Fibroblast of lung (primary cell): Measurements from ENCODE around the gene MAP3K1. TPM values are rescaled to one million over a fixed set of nuclear protein-coding genes. Genes with fewer than 3 reads are reported as not detected.
A peak's percentile ranks its signal among the peaks of the same experiment; 100 is the strongest.

Source experiments
- DNase-seq, 2 donors: peaks; one replicate each; pipeline versions ENCODE4 v3.0.0 to v3.0.0-alpha.2; 2010; ENCODE audit warnings: low read depth in 2 of 2
- H2AFZ ChIP-seq: 2 replicates; pipeline ENCODE4 v1.5.1; 2012; ENCODE audit warnings: low read length, control low read depth, inconsistent platforms
- H3K27ac ChIP-seq: 2 replicates; pipeline ENCODE4 v1.5.1; 2011; ENCODE audit warnings: low read length, control low read depth; ENCODE audit not compliant: insufficient read depth
- H3K27me3 ChIP-seq: 2 replicates; pipeline ENCODE4 v1.5.1; 2011; ENCODE audit warnings: mild to moderate bottlenecking, low read length; ENCODE audit not compliant: control insufficient read depth, insufficient read depth
- H3K36me3 ChIP-seq: 2 replicates; pipeline ENCODE4 v1.5.1; 2011; ENCODE audit warnings: low read length; ENCODE audit not compliant: control insufficient read depth, insufficient read depth
- H3K4me1 ChIP-seq: 2 replicates; pipeline ENCODE4 v1.5.1; 2011; ENCODE audit warnings: low read length; ENCODE audit not compliant: control insufficient read depth, insufficient read depth; ENCODE audit errors: extremely low read depth
- H3K4me2 ChIP-seq: 2 replicates; pipeline ENCODE4 v1.5.1; 2011; ENCODE audit warnings: low read length, control low read depth; ENCODE audit not compliant: insufficient read depth; ENCODE audit errors: extremely low read depth
- H3K4me3 ChIP-seq, 4 experiments: fragments of 200-600 bp in 1 of 4; sonication (generic) in 1 of 4; replicated peaks in 1 of 4; 2 replicates each; pipeline ENCODE4 v1.5.1; 2011 to 2016; ENCODE audit warnings: low read length in 4 of 4, low read depth in 3 of 4, mild to moderate bottlenecking in 3 of 4, control low read depth in 2 of 4, inconsistent platforms in 1 of 4, mixed read lengths in 1 of 4; ENCODE audit not compliant: insufficient read depth in 1 of 4; ENCODE audit errors: control extremely low read depth in 1 of 4
- H3K79me2 ChIP-seq: 2 replicates; pipeline ENCODE4 v1.5.1; 2012; ENCODE audit warnings: mild to moderate bottlenecking, low read length, inconsistent platforms; ENCODE audit not compliant: control insufficient read depth, insufficient read depth
- H3K9ac ChIP-seq: 2 replicates; pipeline ENCODE4 v1.5.1; 2011; ENCODE audit warnings: mild to moderate bottlenecking, low read length, control low read depth; ENCODE audit not compliant: insufficient read depth
- H3K9me3 ChIP-seq: 2 replicates; pipeline ENCODE4 v1.5.1; 2012; ENCODE audit warnings: low read depth, low read length; ENCODE audit not compliant: control insufficient read depth, insufficient read depth
- H4K20me1 ChIP-seq: 2 replicates; pipeline ENCODE4 v1.5.1; 2011; ENCODE audit warnings: low read length; ENCODE audit not compliant: control insufficient read depth, insufficient read depth; ENCODE audit errors: extremely low read depth
- CTCF ChIP-seq, 2 donors: IDR thresholded peaks in 1 of 2; conservative IDR thresholded peaks in 1 of 2; 1 replicate in 1 of 2; 2 replicates in 1 of 2; pipeline ENCODE4 v1.5.1; 2011 to 2012; ENCODE audit warnings: low read length in 2 of 2, control low read depth in 1 of 2, inconsistent platforms in 1 of 2, low read depth in 1 of 2, mild to moderate bottlenecking in 1 of 2
- EZH2 ChIP-seq: IDR thresholded peaks from 2 replicates; pipeline ENCODE4 v1.5.1; 2012; ENCODE audit warnings: low read length, control low read depth, mild to moderate bottlenecking; ENCODE audit errors: missing control alignments
- polyA plus RNA-seq, 2 donors: library from polyadenylated mRNA; depleted of rRNA in 1 of 2; stranded (reverse) in 1 of 2; unstranded in 1 of 2; fragments of >200 nt; gene quantifications; 2 replicates each; pipeline ENCODE4 v1.2.1, GENCODE V29; 2011 to 2012; ENCODE audit warnings: missing spikeins in 1 of 2
- total RNA-seq: library from RNA; depleted of rRNA; stranded (reverse); fragments of >200 nt; gene quantifications from 2 replicates; pipeline ENCODE4 v1.2.1, GENCODE V29; 2014

The MAP3K1 gene
- total and polyA plus RNA-seq, 2 donors (not counting 1 experiment from before 2014, with no cell fraction given) = 5.3 to 6.8 TPM

GRCh38 chr5:56854920-56855319, 39.6 kb downstream of the MAP3K1 start:
- Histone ChIP-seq H3K9me3 (no peaks in the 10 kb centered on the region), H3K27ac (no peak overlapping the region), H3K27me3 (no peaks in the 10 kb centered on the region), H3K4me3 (no peak overlapping the region), H3K4me2 (peak overlapping the region; percentile 42), H3K9ac (no peak overlapping the region), H3K36me3 (no peaks in the 10 kb centered on the region), H3K4me1 (peaks cover 3% of the 10 kb centered on the region), H3K79me2 (peaks cover 9% of the 10 kb centered on the region), H2AFZ (no peak overlapping the region), H4K20me1 (no peaks in the 10 kb centered on the region)
- DNase-seq = no peak
- TF ChIP-seq CTCF (conservative IDR thresholded peaks at IDR 0.05 in 1 of 2, IDR thresholded peaks at IDR 0.05 in 1 of 2; ENCODE audit: low read depth in 1 of 2, low read length in 2 of 2) (no peak), EZH2 (no peak)

GRCh38 chr5:56856541-56857178, 41.3 kb downstream of the MAP3K1 start:
- Histone ChIP-seq H3K79me2 (peaks cover 4% of the 10 kb centered on the region), H3K36me3 (no peaks in the 10 kb centered on the region), H2AFZ (no peak overlapping the region)

GRCh38 chr5:56858777-56859442, 43.6 kb downstream of the MAP3K1 start:
- no peak for TF ChIP-seq EZH2
- no peak for TF ChIP-seq CTCF (conservative IDR thresholded peaks at IDR 0.05 in 1 of 2, IDR thresholded peaks at IDR 0.05 in 1 of 2; ENCODE audit: low read depth in 1 of 2, low read length in 2 of 2)
- Histone ChIP-seq H2AFZ (no peak overlapping the region), H3K27me3 (no peaks in the 10 kb centered on the region), H3K27ac (no peak overlapping the region), H3K4me3 (no peak overlapping the region), H3K9ac (no peak overlapping the region), H3K36me3 (no peaks in the 10 kb centered on the region), H3K79me2 (peaks cover 2% of the 10 kb centered on the region), H3K4me1 (no peaks in the 10 kb centered on the region), H4K20me1 (no peaks in the 10 kb centered on the region), H3K4me2 (no peak overlapping the region), H3K9me3 (no peaks in the 10 kb centered on the region)
- no peak for DNase-seq

More at GRCh38 chr5:56856541-56857178, 41.3 kb downstream of the MAP3K1 start:
- Histone ChIP-seq H3K9me3 (no peaks in the 10 kb centered on the region), H3K4me1 (no peaks in the 10 kb centered on the region), H3K27ac (no peak overlapping the region), H4K20me1 (no peaks in the 10 kb centered on the region), H3K9ac (no peak overlapping the region), H3K27me3 (no peaks in the 10 kb centered on the region), H3K4me2 (no peak overlapping the region), H3K4me3 (no peak overlapping the region)
- TF ChIP-seq CTCF (conservative IDR thresholded peaks at IDR 0.05 in 1 of 2, IDR thresholded peaks at IDR 0.05 in 1 of 2; ENCODE audit: low read depth in 1 of 2, low read length in 2 of 2) (no peak), EZH2 (no peak)
- DNase-seq = no peak
